Left lobe of liver (tissue), 2 donors: Measurements from ENCODE around the gene TMEM117. TPM values are rescaled to one million over a fixed set of nuclear protein-coding genes. Genes with fewer than 3 reads are reported as not detected.

Experiments
- ATAC-seq: fragments of 200-7000 bp; cut with Tn5 transposase; one replicate; pipeline ENCODE4 v1.9.1; 2020; ENCODE audit warnings: mild to moderate bottlenecking, moderate library complexity
- DNase-seq: peaks from one replicate; pipeline ENCODE4 v3.0.0-alpha.2; 2020; ENCODE audit warnings: low spot score
- total RNA-seq: library from RNA; stranded (reverse); gene quantifications from one replicate; pipeline ENCODE4 v1.2.1, GENCODE V29; 2021
- donor health status: DM: no; HTN: no; CAD: no; lungs with moderate emphysema.
- donor health status: DM: no; HTN: yes; CAD: no.

The TMEM117 gene
- total RNA-seq, result 2.8 TPM

- peak; percentile 86 for ATAC-seq
These were observed at the start of gene TMEM117 for GRCh38 chr12:43835656-43836474. Gene TMEM117, plus strand, starts transcription at chr12:43836081.

GRCh38 chr12:43786899-43787693, 48.8 kb upstream of the TMEM117 start:
- ATAC-seq (no peak), DNase-seq (no peak)

More at GRCh38 chr12:43835656-43836474, at the start of gene TMEM117:
- peak; percentile 77 for DNase-seq

DNA sequence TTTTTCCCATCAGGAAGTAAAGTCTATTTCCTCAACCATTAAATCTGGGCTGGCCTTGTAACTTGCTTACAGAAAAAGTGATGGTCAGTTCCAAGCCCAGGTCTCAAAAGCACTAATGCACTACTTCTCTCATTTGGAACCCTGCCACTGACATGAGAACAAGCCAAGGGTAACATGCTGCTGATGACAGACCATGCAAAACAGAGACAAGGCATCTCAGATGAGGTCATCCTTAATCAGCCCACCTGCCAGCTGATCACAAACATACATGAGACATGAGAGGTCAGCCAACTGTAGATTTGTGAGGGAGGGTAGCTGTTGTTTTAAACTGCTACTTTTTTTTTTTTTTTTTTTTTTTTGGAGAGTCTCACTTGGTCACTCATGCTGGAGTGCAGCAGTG, 45.9 kb upstream of the TMEM117 start:
- ATAC-seq, result no peak
- DNase-seq, result no peak

GRCh38 chr12:43795716-43796280, 40.1 kb upstream of the TMEM117 start:
- no peak for ATAC-seq
- no peak for DNase-seq

DNA sequence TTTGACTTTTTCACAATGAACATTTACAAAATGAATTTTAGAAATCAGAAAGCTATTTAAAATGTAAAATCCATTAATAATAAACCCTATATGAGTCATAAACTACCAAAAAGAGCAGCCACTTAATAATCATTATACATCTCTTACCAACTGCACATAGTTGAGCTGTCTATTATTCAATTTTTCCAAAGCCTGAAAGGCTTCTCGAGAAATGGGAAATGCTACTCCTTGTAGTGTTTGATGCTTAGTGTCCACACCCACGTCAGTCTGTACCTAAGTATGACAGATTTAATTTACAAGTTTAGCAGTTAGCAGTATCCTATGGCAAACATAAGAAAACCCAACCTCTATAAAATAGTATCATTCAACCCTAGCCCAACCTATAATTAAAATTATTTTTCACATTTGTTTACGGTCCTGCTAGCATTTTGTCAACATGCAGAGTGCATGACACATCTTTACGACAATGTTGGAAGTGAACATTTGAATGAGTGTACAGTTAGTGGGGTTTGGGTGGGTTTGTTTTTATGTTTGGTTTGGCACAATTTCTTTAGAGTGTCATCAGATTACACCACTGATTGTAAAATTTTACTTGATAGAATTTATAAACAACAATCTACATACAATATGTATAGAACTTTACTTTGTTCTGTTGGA, 38.2 kb upstream of the TMEM117 start:
- no peak for ATAC-seq
- DNase-seq, result no peak

GRCh38 chr12:43805149-43805859, 30.6 kb upstream of the TMEM117 start:
- peak; percentile 4 for ATAC-seq
- no peak for DNase-seq

DNA sequence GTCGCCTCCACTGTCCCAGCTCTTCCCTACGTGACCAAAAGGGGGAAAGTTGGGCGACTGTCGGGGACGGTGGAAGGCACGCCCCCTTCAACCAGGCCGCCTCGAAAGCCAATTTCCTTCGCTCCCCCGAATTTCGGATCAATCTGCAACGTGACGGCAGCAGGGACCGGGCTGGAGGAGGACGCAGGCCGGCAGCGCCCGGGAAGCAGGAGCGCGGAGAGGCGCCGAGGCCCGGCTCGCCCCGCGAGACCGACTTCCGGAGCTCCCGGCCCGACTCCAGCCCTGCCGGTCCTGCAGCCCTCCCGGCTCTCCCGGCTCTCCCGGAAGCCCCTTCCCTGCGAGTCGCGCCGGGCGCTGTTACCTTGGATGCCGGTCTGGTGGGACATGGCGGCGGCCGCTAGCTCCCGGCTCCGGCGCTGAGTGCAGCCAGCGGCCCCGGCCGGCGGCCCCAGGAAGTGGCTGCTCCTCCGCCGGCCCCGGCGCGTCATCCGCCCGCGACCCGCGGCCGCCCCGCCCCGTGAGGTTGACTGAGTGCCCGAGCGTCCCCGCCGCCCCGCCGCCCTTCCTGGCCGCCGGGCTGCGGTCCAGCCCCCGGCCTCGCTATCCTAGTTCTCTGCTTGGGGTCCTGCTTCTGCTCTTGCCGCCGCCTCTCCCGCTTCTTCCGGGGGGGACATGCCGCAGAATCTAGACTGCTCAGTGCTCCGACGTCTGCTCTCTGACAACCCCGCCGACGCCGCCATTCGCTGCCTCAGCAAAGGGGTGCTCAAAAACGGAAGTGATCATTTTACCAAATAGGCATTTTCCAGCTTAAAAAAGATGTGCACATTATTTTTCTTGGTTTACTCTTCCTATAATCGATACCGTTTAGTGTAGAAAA, 29.8 kb upstream of the TMEM117 start, which contains the start of gene TWF1:
TWF1 (minus strand) TSS at position 458 of the 877 bp plus-strand sequence; CDS start at position 386, 72 bp downstream.
- peak; percentile 91 for DNase-seq
- peak; percentile 99 for ATAC-seq

GRCh38 chr12:43806737-43807072, 29.2 kb upstream of the TMEM117 start:
- ATAC-seq, result no peak
- DNase-seq, result no peak

DNA sequence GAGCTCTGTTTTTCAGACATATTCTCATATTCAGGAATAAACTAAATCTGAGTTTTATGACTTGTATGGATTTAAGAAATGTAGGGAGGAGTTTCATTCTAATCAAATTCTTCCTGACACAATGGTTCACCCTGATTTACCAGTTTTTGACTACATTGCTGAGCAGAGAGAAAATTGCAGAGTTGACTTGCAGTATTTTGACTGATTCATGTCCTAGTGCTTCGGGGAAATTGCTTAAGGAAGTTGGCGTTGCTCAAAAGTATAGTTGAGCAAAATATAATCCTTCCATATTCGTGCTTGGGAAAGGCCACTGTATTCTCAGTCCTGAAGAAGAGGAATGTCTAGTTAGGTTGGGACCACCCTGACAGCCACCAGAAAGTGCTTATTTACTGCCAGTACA, 28.5 kb upstream of the TMEM117 start:
- DNase-seq, result no peak
- ATAC-seq, result no peak

GRCh38 chr12:43812057-43812456, 23.8 kb upstream of the TMEM117 start:
- ATAC-seq, result no peak

GRCh38 chr12:43812926-43813325, 23.0 kb upstream of the TMEM117 start:
- DNase-seq (no peak), ATAC-seq (no peak)

More at GRCh38 chr12:43812057-43812456, 23.8 kb upstream of the TMEM117 start:
- no peak for DNase-seq

DNA sequence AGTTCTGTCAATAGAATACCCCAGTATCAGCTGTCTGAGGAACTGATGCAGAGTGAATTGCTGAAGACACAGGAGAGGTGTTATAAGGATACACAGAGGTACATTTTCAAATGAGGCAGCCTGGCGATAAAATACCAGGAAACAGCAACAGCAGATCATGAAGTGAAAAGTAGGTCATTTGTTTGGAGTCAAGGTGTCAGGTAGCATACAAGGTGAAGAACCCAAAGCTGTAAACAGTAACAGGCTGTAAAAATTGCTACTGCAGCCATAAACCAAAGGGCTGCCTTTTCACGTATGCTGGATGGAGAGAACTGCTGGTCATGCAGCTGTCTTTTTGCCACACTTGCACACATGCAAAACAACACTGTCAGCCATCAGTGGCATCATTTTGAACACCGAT, 20.5 kb upstream of the TMEM117 start:
- no peak for DNase-seq

DNA sequence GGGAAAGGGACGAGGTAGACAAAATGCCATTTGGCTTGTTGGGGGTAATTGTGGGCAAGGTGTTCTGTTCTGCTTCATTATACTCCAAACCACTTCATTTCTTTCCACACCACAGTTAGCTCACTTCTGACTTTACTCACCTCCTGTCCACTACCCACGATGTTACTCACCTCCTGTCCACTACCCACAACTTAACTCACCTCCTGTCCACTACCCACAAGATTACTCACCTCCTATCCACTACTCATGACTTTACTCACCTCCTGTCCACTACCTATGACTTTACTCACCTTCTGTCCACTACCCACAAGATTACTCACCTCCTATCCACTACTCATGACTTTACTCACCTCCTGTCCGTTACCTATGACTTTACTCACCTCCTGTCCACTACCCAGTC, 19.7 kb upstream of the TMEM117 start:
- no peak for ATAC-seq
- no peak for DNase-seq

More for the DNA sequence above, 20.5 kb upstream of the TMEM117 start:
- ATAC-seq, result no peak

- ATAC-seq (no peak), DNase-seq (no peak)
These were observed 11.6 kb upstream of the TMEM117 start for GRCh38 chr12:43824207-43824775.

- DNase-seq, result no peak
These were observed 9.2 kb upstream of the TMEM117 start for GRCh38 chr12:43826681-43827080.

DNA sequence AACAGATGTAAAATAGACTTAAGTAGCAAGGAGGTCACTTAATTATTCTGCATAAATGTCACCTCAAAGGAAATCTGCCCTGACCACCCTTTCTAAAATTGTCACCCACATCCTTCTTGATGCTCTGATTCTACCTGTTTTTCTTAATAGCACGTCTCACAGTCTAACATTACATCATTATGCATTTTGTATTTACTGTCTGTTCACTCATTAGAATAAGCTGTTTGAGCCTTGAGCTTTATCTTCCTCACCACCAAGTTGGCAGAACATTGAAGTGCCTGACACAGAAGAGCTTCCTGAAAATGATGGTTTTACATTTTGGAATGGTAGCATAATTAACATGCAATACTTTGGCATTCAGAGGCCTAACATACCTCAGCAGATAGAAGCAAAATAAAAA, 8.8 kb upstream of the TMEM117 start:
- DNase-seq (no peak), ATAC-seq (no peak)

More at GRCh38 chr12:43826681-43827080, 9.2 kb upstream of the TMEM117 start:
- no peak for ATAC-seq

DNA sequence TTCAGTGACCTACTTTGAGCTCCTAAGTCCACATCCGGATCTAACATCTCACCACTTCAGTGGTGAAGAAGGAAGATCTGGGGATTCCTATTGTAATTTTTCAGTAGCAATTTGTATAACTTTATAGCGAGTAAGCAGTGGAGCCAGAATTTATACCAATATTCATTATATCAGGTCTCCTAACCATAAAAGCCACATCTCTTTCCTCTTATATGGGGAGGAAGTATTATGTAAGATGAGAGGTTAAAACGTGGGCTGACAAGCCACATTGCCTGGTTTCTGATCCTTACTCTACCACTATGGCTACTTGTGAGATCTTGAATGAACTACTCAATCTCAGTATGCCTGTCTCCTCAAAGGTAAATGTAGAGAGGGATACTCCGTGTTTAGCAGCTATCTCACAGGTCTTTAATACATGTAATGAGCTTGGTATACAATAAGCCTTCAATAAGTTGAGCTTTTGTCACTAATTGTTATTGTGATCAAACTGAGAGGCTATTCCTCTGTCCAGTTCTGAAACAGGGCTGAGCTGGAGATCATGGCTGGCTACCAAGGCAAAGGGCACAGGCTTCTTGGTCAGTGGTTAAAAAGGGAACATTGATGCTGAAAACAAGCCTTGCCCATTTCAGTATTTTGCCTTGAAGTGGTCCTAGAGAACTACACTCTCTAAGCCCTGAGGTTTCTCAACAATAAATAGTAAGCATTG, 3.3 kb upstream of the TMEM117 start:
- ATAC-seq, result no peak
- DNase-seq, result no peak

- no peak for DNase-seq
- ATAC-seq, result peak; percentile 19
These were observed 621 bp upstream of the TMEM117 start for GRCh38 chr12:43835264-43835655.
